HG02588 (cell line): ENCODE data around the gene ZNF532.

ENCODE experiments used
- ATAC-seq: cut with Tn5 transposase; IDR thresholded peaks from one replicate; pipeline ENCODE4 v1.9.1; 2021; ENCODE audit warnings: mild to moderate bottlenecking, moderate library complexity; ENCODE audit not compliant: unreplicated experiment

ZNF532 gene

GRCh38 chr18:59033974-59034373 lies 169.3 kb downstream of the ZNF532 start:
- ATAC-seq: no peak

- no peak for ATAC-seq
These were observed 170.9 kb downstream of the ZNF532 start for GRCh38 chr18:59035591-59035990.
